ENCODE measurements around the gene ADGRV1. TPM values are rescaled to one million over a fixed set of nuclear protein-coding genes. Genes with fewer than 3 reads are reported as not detected.

Gene ADGRV1
- total RNA-seq, 4 donors from 2014 or later = not detected

- no peak for TF ChIP-seq CTCF (IDR thresholded peaks at IDR 0.05; ENCODE audit: low read depth)
These were observed 234.1 kb downstream of the ADGRV1 start for GRCh38 chr5:90792725-90793124.

GRCh38 chr5:90793183-90793582, 234.6 kb downstream of the ADGRV1 start:
- TF ChIP-seq CTCF (IDR thresholded peaks at IDR 0.05; ENCODE audit: low read depth) = no peak

GRCh38 chr5:90802474-90803317, 244.1 kb downstream of the ADGRV1 start:
- TF ChIP-seq CTCF (IDR thresholded peaks at IDR 0.05; ENCODE audit: low read depth) = no peak

GRCh38 chr5:90803381-90803780, 244.8 kb downstream of the ADGRV1 start:
- no peak for TF ChIP-seq CTCF (IDR thresholded peaks at IDR 0.05; ENCODE audit: low read depth)

- no peak for TF ChIP-seq CTCF (IDR thresholded peaks at IDR 0.05; ENCODE audit: low read depth)
These were observed 245.3 kb downstream of the ADGRV1 start for GRCh38 chr5:90803876-90804275.

GRCh38 chr5:90807496-90807895, 248.9 kb downstream of the ADGRV1 start:
- no peak for TF ChIP-seq CTCF (IDR thresholded peaks at IDR 0.05; ENCODE audit: low read depth)

- TF ChIP-seq CTCF (IDR thresholded peaks at IDR 0.05; ENCODE audit: low read depth) = no peak
These were observed 250.9 kb downstream of the ADGRV1 start for GRCh38 chr5:90809311-90810056.
